ENCODE measurements around the gene RUBCN.
"Not testable (repeated sequence)": the region's sequence is repeated elsewhere in the genome, so short reads cannot be mapped to it uniquely, and the experiment has no call there.

The RUBCN gene

GRCh38 chr3:197656129-197656528 lies 80.6 kb downstream of the RUBCN start:
- DNase-seq = peak; percentile 63

GRCh38 chr3:197654998-197655330 lies 81.7 kb downstream of the RUBCN start:
- not testable (repeated sequence) for DNase-seq

- DNase-seq = peak; percentile 56
These were observed 82.4 kb downstream of the RUBCN start for GRCh38 chr3:197654090-197654997.

GRCh38 chr3:197652860-197653259 lies 83.8 kb downstream of the RUBCN start:
- not testable (repeated sequence) for DNase-seq

GRCh38 chr3:197647649-197648048 lies 89.1 kb downstream of the RUBCN start:
- not testable (repeated sequence) for DNase-seq

GRCh38 chr3:197647191-197647590 lies 89.5 kb downstream of the RUBCN start:
- not testable (repeated sequence) for DNase-seq

GRCh38 chr3:197646294-197646693 lies 90.4 kb downstream of the RUBCN start:
- DNase-seq = not testable (repeated sequence)

- not testable (repeated sequence) for DNase-seq
These were observed 99.1 kb downstream of the RUBCN start for GRCh38 chr3:197637556-197637955.

- not testable (repeated sequence) for DNase-seq
These were observed 104.7 kb downstream of the RUBCN start for GRCh38 chr3:197631989-197632388.

- not testable (repeated sequence) for DNase-seq
These were observed 105.9 kb downstream of the RUBCN start for GRCh38 chr3:197630766-197631165.

- DNase-seq = not testable (repeated sequence)
These were observed 107.4 kb downstream of the RUBCN start for GRCh38 chr3:197629286-197629685.

- peak; percentile 91 for DNase-seq
These were observed 108.8 kb downstream of the RUBCN start for GRCh38 chr3:197627772-197628523.

- not testable (repeated sequence) for DNase-seq
These were observed 109.4 kb downstream of the RUBCN start for GRCh38 chr3:197627158-197627771.

GRCh38 chr3:197626404-197627157 lies 110.1 kb downstream of the RUBCN start:
- not testable (repeated sequence) for DNase-seq

GRCh38 chr3:197621478-197621877 lies 115.2 kb downstream of the RUBCN start:
- DNase-seq = not testable (repeated sequence)
